ENCODE measurements around the gene ZNF302.

GRCh38 chr19:34651747-34652146, 25.7 kb upstream of the ZNF302 start:
- TF ChIP-seq, protein P1, sequence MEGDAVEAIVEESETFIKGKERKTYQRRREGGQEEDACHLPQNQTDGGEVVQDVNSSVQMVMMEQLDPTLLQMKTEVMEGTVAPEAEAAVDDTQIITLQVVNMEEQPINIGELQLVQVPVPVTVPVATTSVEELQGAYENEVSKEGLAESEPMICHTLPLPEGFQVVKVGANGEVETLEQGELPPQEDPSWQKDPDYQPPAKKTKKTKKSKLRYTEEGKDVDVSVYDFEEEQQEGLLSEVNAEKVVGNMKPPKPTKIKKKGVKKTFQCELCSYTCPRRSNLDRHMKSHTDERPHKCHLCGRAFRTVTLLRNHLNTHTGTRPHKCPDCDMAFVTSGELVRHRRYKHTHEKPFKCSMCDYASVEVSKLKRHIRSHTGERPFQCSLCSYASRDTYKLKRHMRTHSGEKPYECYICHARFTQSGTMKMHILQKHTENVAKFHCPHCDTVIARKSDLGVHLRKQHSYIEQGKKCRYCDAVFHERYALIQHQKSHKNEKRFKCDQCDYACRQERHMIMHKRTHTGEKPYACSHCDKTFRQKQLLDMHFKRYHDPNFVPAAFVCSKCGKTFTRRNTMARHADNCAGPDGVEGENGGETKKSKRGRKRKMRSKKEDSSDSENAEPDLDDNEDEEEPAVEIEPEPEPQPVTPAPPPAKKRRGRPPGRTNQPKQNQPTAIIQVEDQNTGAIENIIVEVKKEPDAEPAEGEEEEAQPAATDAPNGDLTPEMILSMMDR (IDR thresholded peaks at IDR 0.05; ENCODE audit: low read depth, low read length), result no peak
- TF ChIP-seq, protein P2, sequence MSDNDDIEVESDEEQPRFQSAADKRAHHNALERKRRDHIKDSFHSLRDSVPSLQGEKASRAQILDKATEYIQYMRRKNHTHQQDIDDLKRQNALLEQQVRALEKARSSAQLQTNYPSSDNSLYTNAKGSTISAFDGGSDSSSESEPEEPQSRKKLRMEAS (IDR thresholded peaks at IDR 0.05; ENCODE audit: low read depth, low read length), result no peak
